IPS-18c (cell line): ENCODE measurements around the gene DSCAML1.

Source experiments
- H3K4me3 ChIP-seq: 2 replicates; pipeline ENCODE4 v1.7.0; 2013; ENCODE audit warnings: low read depth, mild to moderate bottlenecking, low read length, moderate library complexity; ENCODE audit not compliant: insufficient read depth
- H3K9me3 ChIP-seq: one replicate; pipeline ENCODE4 v1.6.1; 2013; ENCODE audit warnings: mild to moderate bottlenecking, low read length, moderate library complexity; ENCODE audit not compliant: control insufficient read depth, insufficient read depth

The DSCAML1 gene

GRCh38 chr11:117809236-117810055, 12.4 kb upstream of the DSCAML1 start:
- Histone ChIP-seq H3K4me3 (no peak overlapping the region), H3K9me3 (no peaks in the 10 kb centered on the region)

DNA sequence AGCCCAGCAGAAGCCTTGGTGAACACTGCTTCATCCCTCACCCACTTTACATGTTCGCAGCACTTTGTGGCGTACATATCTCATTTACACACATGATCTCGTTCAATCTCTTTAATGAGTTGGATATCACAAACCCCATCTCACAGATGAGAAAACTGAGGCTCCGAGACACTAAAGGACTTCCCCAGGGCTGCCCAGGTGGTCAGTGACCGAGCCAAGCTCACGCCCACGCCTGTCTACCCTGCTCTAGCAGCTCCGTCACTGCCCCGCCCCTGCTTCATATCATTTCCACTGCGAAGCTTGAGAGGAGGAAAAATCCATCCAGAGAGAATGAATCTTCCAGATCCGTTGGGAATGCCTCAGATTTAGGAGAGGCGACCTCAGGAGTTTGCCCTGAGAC, 11.8 kb upstream of the DSCAML1 start:
- Histone ChIP-seq H3K9me3 (no peaks in the 10 kb centered on the region), H3K4me3 (no peak overlapping the region)

DNA sequence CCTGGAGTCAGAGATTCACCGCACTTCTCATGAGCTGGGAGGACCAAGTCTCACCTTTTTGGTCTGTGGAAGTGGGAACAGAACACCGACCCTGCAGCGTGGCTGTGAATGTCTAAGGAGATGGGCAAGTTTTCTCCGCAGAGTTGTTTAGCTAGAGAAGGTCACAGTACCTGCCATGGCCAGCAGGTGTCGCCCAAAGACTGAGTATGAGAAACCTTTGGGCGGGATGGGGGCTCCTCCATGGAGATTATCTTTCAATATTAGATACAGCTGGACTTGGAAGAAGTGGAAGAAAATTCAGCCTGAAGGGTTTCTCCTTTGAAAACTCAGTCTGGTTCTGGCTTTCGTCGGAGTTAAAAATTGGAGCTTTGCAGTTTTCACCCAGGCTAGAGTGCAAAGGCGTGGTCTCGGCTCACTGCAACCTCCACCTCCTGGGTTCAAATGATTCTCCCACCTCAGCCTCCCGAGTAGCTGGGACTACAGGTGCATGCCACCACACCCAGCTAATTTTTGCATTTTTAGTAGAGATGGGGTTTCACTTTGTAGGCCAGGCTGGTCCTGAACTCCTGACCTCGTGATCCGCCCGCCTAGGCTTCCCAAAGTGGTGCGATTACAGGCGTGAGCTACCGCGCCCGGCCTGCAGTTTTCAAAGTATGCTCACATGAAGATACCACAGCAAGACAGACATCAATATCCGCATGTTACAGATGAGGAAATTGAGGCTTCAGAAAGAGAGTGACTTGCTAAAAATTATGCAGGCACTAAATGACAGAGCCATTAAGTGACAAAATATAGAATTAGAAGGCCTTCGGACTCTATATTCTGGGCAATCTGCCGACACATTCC, 10.7 kb upstream of the DSCAML1 start:
- no peaks in the 10 kb centered on the region for H3K9me3 ChIP-seq

DNA sequence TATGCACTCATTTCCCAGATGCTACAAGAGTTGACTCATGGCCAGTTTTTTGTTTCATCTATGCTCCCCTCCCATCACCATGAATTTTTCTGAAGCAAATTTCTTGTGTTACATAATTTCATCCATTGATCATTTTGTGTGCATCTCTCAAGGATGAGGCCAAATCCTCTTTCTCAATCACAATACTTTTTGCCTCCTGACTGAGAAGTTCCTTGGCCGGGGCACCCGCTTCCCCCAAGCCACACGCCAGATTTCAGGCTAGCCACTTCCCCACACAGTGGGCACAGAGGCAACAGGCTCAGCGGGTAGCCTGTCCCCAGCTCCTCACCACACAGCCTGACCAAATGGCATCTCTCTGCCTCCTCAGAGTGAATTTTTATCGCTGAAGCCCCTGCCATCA, 9.8 kb upstream of the DSCAML1 start:
- no peak overlapping the region for H3K4me3 ChIP-seq
- no peaks in the 10 kb centered on the region for H3K9me3 ChIP-seq

More for the DNA sequence above, 10.7 kb upstream of the DSCAML1 start:
- no peak overlapping the region for H3K4me3 ChIP-seq

DNA sequence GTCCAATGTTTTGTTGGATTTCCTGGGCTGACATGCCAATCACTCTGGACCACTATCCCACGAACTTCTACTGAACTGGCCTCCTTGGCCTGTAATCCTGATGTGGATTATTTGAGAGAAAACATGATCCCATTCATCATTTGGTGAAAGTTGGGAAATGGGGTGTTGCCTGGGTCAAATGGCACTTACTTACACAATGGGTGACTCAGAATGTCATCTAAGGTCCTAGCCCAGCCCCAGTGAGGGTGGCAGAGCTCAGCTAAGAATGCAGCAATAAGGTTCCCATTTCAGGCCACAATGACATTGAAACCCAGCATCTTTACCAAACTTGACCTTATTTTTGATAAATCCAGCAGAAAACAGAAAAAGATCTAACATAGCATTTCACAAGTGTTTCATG, 8.0 kb upstream of the DSCAML1 start:
- no peaks in the 10 kb centered on the region for H3K9me3 ChIP-seq
- H3K4me3 ChIP-seq, result no peak overlapping the region

DNA sequence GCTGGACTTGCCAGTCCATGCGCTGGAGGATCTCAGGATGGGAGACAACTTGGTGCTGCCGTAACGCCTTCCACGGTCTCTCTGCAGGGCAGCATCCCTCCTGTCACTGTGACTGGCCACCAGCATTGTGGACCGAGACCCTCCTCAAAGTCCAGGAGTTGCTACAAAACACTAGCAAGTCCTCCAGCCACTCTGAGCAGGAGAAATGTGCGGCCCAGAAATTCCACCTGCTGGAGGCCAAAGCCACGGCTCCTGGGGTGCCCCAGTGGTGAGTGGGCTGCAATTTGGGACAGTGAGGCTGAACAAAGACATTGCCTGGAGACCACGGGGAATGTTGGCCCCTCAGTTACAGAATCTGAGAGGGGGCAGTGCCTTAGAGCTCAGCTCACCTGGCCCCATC, 6.9 kb upstream of the DSCAML1 start:
- H3K4me3 ChIP-seq, result no peak overlapping the region
- H3K9me3 ChIP-seq, result no peaks in the 10 kb centered on the region

GRCh38 chr11:117799634-117800033, 2.6 kb upstream of the DSCAML1 start:
- H3K4me3 ChIP-seq, result no peak overlapping the region
- H3K9me3 ChIP-seq, result peaks cover 4% of the 10 kb centered on the region

- H3K4me3 ChIP-seq, result peak overlapping the region; percentile 52
- H3K9me3 ChIP-seq, result peaks cover 4% of the 10 kb centered on the region
Measured at GRCh38 chr11:117796456-117796871, 552 bp downstream of the DSCAML1 start.

DNA sequence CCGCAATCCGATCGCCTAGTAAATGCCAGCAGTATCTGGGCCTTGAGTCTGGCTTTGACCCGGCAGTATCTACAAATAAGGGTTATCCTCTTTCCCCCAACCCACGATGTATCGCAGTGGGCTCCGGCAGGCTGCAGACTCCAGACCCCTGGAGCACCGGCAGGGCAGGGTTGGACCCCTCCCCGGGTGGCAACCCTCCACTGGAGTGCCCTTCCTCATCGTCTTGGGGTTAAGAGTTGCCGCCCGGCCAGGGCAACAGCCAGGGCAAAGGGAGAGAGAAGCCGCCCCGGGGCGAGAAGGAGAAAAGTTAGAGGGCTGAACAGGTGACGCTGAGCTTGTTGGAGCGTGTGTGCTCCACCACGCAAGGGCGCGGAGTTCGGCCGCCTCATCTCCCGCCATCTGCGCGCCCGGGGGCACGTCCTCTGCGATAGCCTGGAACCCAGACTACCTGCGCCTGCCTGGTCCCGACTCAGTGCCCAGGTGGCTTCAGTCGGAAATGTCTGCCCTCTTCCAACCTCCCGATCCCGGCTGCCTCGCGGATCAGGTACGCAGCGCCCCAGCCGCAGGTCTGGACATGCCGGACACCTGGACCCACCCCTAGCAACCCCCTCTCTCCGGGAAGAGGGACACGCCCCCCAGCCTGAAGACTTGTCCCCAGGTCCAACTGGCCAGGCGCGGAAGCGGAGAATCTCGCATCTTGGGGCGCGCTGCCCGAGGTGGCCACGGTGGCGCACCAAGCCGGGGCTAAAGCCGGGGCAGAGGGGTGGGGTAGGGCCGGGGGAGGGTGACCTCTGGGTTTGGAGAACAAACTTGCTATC, 1.2 kb downstream of the DSCAML1 start:
- Histone ChIP-seq H3K4me3 (peak overlapping the region; percentile 52), H3K9me3 (peaks cover 4% of the 10 kb centered on the region)

- H3K9me3 ChIP-seq, result peaks cover 4% of the 10 kb centered on the region
- H3K4me3 ChIP-seq, result peak overlapping the region; percentile 52
Measured at GRCh38 chr11:117794772-117795629, 2.0 kb downstream of the DSCAML1 start.

DNA sequence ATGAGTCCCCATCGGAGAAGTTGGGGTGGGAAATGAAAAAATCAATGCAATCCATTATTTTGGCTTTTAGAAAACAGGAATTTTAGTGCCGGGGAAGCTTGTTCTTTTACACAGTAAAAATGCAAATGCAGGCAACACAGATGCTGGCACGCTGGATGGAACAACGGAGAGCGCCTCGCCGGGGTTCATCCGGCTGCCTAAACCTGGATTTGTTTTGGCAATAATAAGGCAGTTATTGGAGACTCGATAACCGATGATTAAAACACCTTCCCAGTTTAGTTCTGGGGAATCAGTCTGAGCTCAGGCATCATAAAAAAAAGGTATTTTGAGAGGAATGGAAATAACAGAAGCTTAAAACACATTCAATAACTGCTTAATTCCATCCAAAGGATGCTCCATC, 2.9 kb downstream of the DSCAML1 start:
- Histone ChIP-seq H3K4me3 (no peak overlapping the region), H3K9me3 (peaks cover 4% of the 10 kb centered on the region)

- H3K4me3 ChIP-seq, result no peak overlapping the region
- peaks cover 4% of the 10 kb centered on the region for H3K9me3 ChIP-seq
Measured at GRCh38 chr11:117793583-117793982, 3.4 kb downstream of the DSCAML1 start.

DNA sequence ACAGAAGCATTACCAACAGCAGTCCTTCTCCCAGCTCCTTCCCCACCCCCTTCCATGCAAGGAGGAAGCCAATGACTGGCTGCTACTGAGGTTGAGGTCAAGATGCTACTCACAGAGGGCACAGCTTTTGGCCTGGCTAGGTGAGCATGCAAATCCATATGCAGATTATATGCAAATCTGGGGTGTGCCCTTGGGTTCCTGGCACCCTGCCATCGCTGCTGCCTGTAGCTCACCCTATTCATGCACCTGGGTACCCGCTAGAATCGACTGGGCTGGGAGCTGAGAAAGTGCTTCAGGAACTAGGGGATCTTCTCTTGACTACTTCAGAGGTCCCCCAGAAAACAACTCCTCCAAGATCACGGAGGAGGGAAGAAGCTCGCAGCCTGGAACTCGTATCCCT, 4.0 kb downstream of the DSCAML1 start:
- Histone ChIP-seq H3K9me3 (peaks cover 4% of the 10 kb centered on the region), H3K4me3 (no peak overlapping the region)

DNA sequence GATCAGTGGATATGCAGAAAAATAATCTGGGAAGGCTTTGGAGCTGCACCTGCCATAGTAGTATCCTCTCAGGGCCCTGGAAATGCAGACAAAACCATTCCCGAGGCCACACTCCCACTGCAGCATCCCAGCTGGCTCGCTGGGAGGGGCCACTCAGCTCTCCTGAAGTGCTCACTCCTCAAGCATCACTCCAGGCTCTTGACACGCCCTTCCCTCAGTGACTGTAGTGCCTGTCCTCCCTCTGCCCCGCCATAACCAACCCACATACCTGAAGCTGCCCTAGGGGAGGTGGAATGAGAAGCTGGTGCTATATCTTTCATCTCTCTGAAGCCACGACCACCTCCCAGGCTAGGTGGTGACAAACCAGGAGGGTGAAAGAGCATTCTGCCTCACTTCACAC, 4.8 kb downstream of the DSCAML1 start:
- H3K9me3 ChIP-seq, result peaks cover 4% of the 10 kb centered on the region
- H3K4me3 ChIP-seq, result no peak overlapping the region

DNA sequence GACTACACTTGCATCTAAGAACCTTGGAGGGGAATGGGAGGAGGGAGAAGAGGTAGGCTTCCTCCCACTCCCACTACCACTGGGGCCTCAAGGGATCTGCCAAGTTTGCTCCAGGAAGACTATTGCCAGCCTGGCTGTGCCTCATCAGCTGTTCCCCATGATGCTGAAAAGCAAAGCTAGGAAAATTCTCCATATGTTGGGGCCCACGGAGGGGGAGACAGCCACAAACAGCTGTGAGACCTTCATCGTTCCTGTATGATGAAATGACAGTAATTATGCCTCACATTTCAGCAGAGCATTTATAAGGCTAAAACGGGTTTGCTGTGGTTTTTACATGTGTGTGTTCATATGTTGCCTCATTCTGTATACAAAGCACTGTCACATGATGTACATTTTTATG, 6.7 kb downstream of the DSCAML1 start:
- Histone ChIP-seq H3K4me3 (no peak overlapping the region), H3K9me3 (no peaks in the 10 kb centered on the region)

DNA sequence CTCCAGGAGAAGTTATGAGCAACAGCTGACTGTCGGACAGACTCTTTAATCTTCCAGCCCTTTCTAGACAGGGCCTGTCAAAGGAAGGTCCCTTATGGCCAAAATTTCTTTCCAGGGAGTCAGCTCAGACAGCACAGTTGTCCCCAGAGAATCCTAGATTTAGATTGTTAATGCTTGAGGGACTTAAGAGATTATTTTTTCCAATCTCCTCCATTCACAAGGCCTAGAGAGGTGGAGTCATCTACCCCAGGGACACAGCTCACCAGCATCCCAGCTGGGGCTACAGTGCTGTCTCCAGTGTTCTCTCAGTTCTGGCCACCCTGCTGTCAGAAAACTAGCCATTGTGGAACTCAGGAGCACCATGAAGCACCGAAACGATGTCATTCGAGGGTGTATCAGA, 7.8 kb downstream of the DSCAML1 start:
- Histone ChIP-seq H3K4me3 (no peak overlapping the region), H3K9me3 (no peaks in the 10 kb centered on the region)
